Activated B cell treated with CpG ODN at 0.5 μM for 24 hours (primary cell): ENCODE measurements around the gene PPP2R2C. TPM values are rescaled to one million over a fixed set of nuclear protein-coding genes. Genes with fewer than 3 reads are reported as not detected.

ENCODE experiments used
- ATAC-seq: fragments of 200-7000 bp; cut with Tn5 transposase; one replicate; pipeline ENCODE4 v1.10.0; 2021; ENCODE audit warnings: low read depth, mild to moderate bottlenecking, moderate library complexity
- CTCF ChIA-PET: fragments of 350-600 bp; sonication (Branson Sonifier 250); formaldehyde crosslinking; loops from one replicate; lab custom pipeline; 2021; ENCODE audit warnings: antibody characterized with exemption; lab: Charles Lee
- POLR2A ChIA-PET: fragments of 350-600 bp; sonication (Branson Sonifier 250); formaldehyde crosslinking; loops from one replicate; lab custom pipeline; 2021; ENCODE audit warnings: antibody characterized with exemption; lab: Charles Lee
- DNase-seq: peaks from one replicate; pipeline ENCODE4 v3.0.0; 2022
- H3K27ac Mint-ChIP-seq: one replicate; pipeline ENCODE4 v1.8.0; 2020; ENCODE audit warnings: mixed read lengths
- H3K27me3 Mint-ChIP-seq: one replicate; pipeline ENCODE4 v1.8.0; 2021; ENCODE audit warnings: mixed read lengths
- H3K36me3 Mint-ChIP-seq: one replicate; pipeline ENCODE4 v1.8.0; 2021; ENCODE audit warnings: low read depth, mixed read lengths
- H3K4me1 Mint-ChIP-seq: one replicate; pipeline ENCODE4 v1.8.0; 2021; ENCODE audit warnings: mixed read lengths
- H3K4me3 Mint-ChIP-seq: one replicate; pipeline ENCODE4 v1.8.0; 2020; ENCODE audit warnings: mild to moderate bottlenecking, mixed read lengths
- H3K9me3 Mint-ChIP-seq: one replicate; pipeline ENCODE4 v1.8.0; 2020; ENCODE audit warnings: mixed read lengths
- intact Hi-C: fragments of 100-400 bp; cut with micrococcal nuclease; formaldehyde crosslinking; loops from one replicate; pipeline ENCODE4 v1.15.1; 2024
- total RNA-seq: library from RNA; stranded (reverse); gene quantifications from 2 replicates; pipeline ENCODE4 v1.2.3, GENCODE V29; 2022
- TF ChIP-seq, protein P1 (sequence below): fragments of 200-600 bp; IDR thresholded peaks from one replicate; pipeline ENCODE4 v1.8.0; 2022; ENCODE audit warnings: antibody characterized with exemption, mild to moderate bottlenecking

The PPP2R2C gene
- total RNA-seq, 1 donor from 2014 or later = not detected

DNA sequence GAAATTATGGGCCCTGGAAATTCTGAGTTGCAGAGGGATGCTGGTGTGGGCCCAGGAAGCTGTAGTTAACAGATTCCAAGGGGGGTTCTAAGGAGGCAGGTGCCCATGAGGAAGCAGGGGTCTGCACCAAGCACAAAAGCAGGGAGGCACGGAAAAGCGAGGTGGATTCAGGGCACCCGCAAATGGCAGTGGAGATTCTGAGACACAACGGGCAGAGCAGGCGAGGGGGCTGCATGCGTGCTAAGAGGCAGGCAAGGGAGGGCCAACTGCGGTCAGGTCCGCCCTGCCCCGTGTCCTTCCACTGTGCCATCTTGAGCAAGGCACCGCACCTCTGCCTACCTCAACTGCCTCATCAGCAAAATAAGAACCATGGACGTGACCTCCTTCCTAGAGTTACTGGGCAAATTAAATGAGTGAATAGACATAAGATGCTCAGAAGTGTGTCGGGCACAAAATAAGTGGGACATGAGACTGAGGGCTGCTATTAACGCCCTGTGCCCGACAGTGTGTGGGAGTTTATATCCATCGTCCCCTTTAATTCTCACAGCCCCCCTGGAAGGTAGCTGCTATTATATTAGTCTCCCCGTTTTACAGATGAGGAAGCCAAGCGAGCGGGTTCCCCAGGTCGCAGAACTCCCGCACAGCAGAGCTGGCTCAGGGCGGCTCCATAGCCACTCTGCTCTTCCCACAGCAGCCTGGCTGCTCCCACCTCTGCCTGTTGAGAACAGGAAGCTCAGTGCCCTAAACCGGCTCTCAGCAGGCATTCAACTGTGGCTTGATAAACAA, 67.6 kb downstream of the PPP2R2C start:
- TF ChIP-seq, protein P1, sequence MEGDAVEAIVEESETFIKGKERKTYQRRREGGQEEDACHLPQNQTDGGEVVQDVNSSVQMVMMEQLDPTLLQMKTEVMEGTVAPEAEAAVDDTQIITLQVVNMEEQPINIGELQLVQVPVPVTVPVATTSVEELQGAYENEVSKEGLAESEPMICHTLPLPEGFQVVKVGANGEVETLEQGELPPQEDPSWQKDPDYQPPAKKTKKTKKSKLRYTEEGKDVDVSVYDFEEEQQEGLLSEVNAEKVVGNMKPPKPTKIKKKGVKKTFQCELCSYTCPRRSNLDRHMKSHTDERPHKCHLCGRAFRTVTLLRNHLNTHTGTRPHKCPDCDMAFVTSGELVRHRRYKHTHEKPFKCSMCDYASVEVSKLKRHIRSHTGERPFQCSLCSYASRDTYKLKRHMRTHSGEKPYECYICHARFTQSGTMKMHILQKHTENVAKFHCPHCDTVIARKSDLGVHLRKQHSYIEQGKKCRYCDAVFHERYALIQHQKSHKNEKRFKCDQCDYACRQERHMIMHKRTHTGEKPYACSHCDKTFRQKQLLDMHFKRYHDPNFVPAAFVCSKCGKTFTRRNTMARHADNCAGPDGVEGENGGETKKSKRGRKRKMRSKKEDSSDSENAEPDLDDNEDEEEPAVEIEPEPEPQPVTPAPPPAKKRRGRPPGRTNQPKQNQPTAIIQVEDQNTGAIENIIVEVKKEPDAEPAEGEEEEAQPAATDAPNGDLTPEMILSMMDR = no peak
- H3K27ac Mint-ChIP-seq = no peak overlapping the region
- ATAC-seq (no peak), DNase-seq (no peak)
- H3K36me3 Mint-ChIP-seq = no peaks in the 10 kb centered on the region
- H3K4me3 Mint-ChIP-seq = no peak overlapping the region
- CTCF ChIA-PET = no interaction called here
- H3K27me3 Mint-ChIP-seq = peaks cover 34% of the 10 kb centered on the region
- no peaks in the 10 kb centered on the region for H3K4me1 Mint-ChIP-seq
- H3K9me3 Mint-ChIP-seq = no peaks in the 10 kb centered on the region
- POLR2A ChIA-PET = no interaction called here
- intact Hi-C loops = no loop called here

DNA sequence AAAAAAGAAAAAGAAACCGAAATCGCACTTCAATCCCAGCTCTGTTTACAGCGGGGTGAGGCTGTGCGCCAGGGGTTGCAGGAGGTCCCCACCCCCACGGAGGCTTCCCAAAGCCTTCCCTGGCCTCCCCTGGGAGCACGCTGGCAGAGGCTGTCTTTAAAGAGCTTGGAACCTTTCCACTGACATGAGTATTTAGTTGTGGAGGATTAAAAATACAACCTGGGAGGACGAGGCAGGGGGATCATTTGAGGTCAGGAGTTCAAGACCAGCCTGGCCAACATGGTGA, 69.1 kb downstream of the PPP2R2C start:
- no peak overlapping the region for H3K27ac Mint-ChIP-seq
- ATAC-seq (no peak), DNase-seq (no peak)
- POLR2A ChIA-PET = no interaction called here
- intact Hi-C loops = no loop called here
- H3K27me3 Mint-ChIP-seq = peaks cover 35% of the 10 kb centered on the region
- H3K36me3 Mint-ChIP-seq = no peaks in the 10 kb centered on the region
- CTCF ChIA-PET = no interaction called here
- TF ChIP-seq, protein P1 = no peak
- no peak overlapping the region for H3K4me3 Mint-ChIP-seq
- no peaks in the 10 kb centered on the region for H3K9me3 Mint-ChIP-seq
- H3K4me1 Mint-ChIP-seq = no peaks in the 10 kb centered on the region

DNA sequence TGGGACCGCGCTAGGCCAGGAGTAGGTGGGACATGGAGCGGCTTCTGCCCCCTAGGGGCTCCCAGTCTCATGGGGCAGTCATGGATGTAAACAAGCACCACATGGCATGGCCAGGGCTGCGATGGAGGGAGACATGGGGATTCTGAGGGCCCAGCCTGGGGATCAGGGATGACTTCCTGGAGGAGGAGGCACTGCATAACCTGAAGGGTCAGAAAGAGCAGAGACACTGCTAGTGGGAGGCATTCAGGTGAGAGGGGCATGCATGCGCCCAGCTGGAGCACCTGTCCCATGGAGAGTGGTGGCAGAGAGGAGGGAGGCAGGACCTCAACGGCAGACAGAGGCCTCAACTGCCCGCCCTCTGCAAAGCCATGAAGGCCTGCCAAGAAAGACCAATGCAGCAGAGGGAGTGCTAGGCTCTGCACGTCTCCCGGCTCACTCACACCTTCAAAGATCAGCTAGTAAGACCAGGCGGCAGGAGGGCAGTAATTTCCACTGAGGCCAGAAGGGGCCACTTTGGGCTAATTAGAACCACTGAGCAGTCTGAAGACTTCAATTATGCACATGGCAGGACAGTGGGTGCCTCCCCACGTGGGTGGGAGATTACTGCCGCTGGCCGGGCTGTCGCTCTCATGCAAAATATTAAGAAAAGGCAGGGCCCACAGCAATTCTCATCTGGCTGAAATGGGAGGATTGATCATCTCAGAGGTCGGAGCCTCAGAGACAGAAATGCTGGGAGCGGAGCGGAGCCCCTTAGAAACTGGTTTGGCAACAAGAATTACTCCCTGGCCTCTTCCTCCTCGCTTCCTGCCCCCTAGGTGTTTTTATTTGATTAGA, 69.6 kb downstream of the PPP2R2C start:
- ChIA-PET POLR2A (no interaction called here), CTCF (no interaction called here)
- H3K27me3 Mint-ChIP-seq = peaks cover 35% of the 10 kb centered on the region
- DNase-seq = no peak
- TF ChIP-seq, protein P1 = no peak
- no peaks in the 10 kb centered on the region for H3K4me1 Mint-ChIP-seq
- no peak overlapping the region for H3K27ac Mint-ChIP-seq
- no peak overlapping the region for H3K4me3 Mint-ChIP-seq
- intact Hi-C loops = no loop called here
- no peaks in the 10 kb centered on the region for H3K9me3 Mint-ChIP-seq
- no peaks in the 10 kb centered on the region for H3K36me3 Mint-ChIP-seq
- ATAC-seq = no peak

DNA sequence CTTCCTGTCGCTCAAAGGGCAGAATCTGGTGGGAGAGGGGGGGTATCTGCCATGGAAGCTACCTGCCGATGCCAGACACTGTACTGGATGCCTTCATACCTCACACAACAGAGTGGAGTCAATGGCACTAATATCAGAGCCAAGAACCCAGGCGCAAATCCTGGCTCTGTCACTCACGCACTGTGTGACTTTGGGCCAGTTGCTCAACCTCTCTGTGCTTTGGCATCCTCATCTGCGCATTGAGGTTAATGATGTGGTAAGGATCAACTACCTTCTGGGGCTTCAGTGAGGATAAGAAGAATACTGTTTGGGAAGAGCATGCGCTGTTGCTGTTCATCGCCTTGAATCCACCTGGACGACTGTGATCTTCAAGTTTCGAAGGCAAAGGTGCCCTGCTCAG, 70.6 kb downstream of the PPP2R2C start:
- Mint-ChIP-seq H3K9me3 (no peaks in the 10 kb centered on the region), H3K4me1 (no peaks in the 10 kb centered on the region), H3K36me3 (no peaks in the 10 kb centered on the region), H3K27ac (no peak overlapping the region), H3K27me3 (peaks cover 35% of the 10 kb centered on the region), H3K4me3 (no peak overlapping the region)
- POLR2A ChIA-PET = no interaction called here
- intact Hi-C loops = no loop called here
- CTCF ChIA-PET = no interaction called here
- ATAC-seq (no peak), DNase-seq (no peak)
- TF ChIP-seq, protein P1 = no peak

DNA sequence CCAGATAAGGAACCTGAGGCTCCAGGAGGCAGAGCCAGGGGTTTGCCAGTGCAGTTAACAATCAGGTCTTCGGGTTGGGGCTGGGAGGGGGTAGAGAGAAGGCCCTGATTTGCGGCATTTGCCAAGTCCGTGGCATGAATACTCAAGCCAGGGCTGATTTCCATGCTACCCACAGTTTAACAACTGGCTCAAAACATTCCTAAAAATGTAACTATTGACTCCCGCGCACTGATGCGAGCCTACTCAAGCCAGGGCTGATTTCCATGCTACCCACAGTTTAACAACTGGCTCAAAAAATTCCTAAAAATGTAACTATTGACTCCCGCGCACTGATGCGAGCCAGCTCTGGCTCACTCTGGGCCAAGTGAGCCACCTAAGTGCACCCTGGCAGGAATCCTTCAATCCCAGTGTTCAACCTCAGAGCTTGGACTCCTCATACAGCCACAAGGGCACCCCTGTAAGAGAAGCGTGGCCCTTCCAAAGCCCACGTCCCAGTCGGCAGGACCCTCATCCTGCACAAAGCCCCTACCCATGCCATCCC, 75.6 kb downstream of the PPP2R2C start:
- Mint-ChIP-seq H3K27me3 (peaks cover 13% of the 10 kb centered on the region), H3K27ac (no peak overlapping the region), H3K9me3 (no peaks in the 10 kb centered on the region), H3K36me3 (no peaks in the 10 kb centered on the region), H3K4me1 (no peaks in the 10 kb centered on the region), H3K4me3 (no peak overlapping the region)
- DNase-seq (no peak), ATAC-seq (no peak)
- intact Hi-C loops = no loop called here
- POLR2A ChIA-PET = no interaction called here
- CTCF ChIA-PET = no interaction called here
- TF ChIP-seq, protein P1 = no peak
